Body of pancreas (tissue), 4 donors: ENCODE data around the gene DYNLL2. TPM values are rescaled to one million over a fixed set of nuclear protein-coding genes. Genes with fewer than 3 reads are reported as not detected.
"Not testable (repeated sequence)": the region's sequence is repeated elsewhere in the genome, so short reads cannot be mapped to it uniquely, and the experiment has no call there.

Source experiments
- ATAC-seq: fragments of 150-250 bp; one replicate; pipeline ENCODE4 v1.9.1; 2016
- DNase-seq, 4 donors: peaks; one replicate each; pipeline ENCODE4 v3.0.0-alpha.2; 2019
- H3K27ac ChIP-seq, 4 donors: fragments of 200-600 bp; sonication (generic); 1 replicate in 3 of 4; 2 replicates in 1 of 4; pipeline versions ENCODE4 v1.5.1 to v1.6.1; 2016 to 2019; ENCODE audit warnings: mild to moderate bottlenecking in 1 of 4, mixed read lengths in 1 of 4, moderate library complexity in 1 of 4
- H3K27me3 ChIP-seq, 2 donors: fragments of 200-600 bp; sonication (generic); one replicate each; pipeline ENCODE4 v1.6.0; 2016; ENCODE audit warnings: mild to moderate bottlenecking in 1 of 2
- H3K36me3 ChIP-seq, 2 donors: fragments of 200-600 bp; sonication (generic); replicated peaks in 1 of 2; 2 replicates each; pipeline ENCODE4 v1.5.1; 2016; ENCODE audit warnings: low read depth in 2 of 2; ENCODE audit not compliant: insufficient read depth in 1 of 2
- H3K4me1 ChIP-seq: fragments of 200-600 bp; sonication (generic); one replicate; pipeline ENCODE4 v1.6.0; 2016
- H3K4me3 ChIP-seq, 2 donors: fragments of 200-600 bp; sonication (generic); 1 replicate in 1 of 2; 2 replicates in 1 of 2; pipeline ENCODE4 v1.5.1; 2016 to 2019
- H3K9me3 ChIP-seq, 3 donors: fragments of 200-600 bp; sonication (generic); 1 replicate in 2 of 3; 2 replicates in 1 of 3; pipeline ENCODE4 v1.5.1; 2016
- POLR2A ChIP-seq, 3 donors: fragments of 450-650 bp; IDR thresholded peaks; one replicate each; pipeline ENCODE4 v1.6.1; 2016; ENCODE audit warnings: antibody characterized with exemption in 3 of 3, mild to moderate bottlenecking in 2 of 3
- WGBS, 2 donors: methylation state at CpG; one replicate each; pipeline ENCODE4 v1.1.5; 2017; 5-methylcytosine and 5-hydroxymethylcytosine counted together
- intact Hi-C: fragments of 100-400 bp; cut with DNase I; formaldehyde crosslinking; loops from one replicate; pipeline ENCODE4 v1.15.1; 2023
- total RNA-seq, 2 donors: library from RNA; depleted of rRNA; stranded (reverse); fragments of >200 nt; gene quantifications; one replicate each; pipeline ENCODE4 v1.1.0, GENCODE V29; 2016
- TF ChIP-seq, protein P1 (sequence below), 7 experiments: fragments of 450-650 bp in 4 of 7; fragments of 200-600 bp in 3 of 7; sonication (generic) in 3 of 7; IDR thresholded peaks; one replicate each; pipeline ENCODE4 v1.5.1; 2016 to 2019; ENCODE audit warnings: antibody characterized with exemption in 7 of 7

The DYNLL2 gene
- total RNA-seq, 2 donors from 2014 or later: 10.6 to 14.5 TPM

DNA sequence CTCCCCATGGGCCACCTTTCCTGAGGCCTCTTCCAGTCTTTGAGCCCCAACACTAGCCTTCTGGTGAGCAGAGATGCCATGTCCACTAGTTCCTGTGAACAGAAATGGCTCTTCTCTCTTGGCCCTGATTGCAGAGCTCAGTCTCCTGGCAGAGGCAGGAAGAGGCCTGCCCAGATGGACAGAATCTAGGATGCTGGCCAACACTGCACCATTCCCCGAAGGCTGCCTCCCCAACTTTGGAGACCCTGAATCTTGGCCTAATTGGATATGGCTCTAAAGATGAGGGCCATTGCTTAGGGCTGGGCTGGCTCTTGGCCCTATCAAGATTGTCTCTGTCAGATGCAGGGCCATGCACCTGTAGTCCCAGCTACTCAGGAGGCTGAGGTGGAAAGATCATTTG is 18.0 kb upstream of the DYNLL2 start:
- WGBS, 2 donors: 100% methylated on average over 1 of the region's 1 CpG
- TF ChIP-seq POLR2A (IDR thresholded peaks at IDR 0.05): no peak
- TF ChIP-seq, protein P1, sequence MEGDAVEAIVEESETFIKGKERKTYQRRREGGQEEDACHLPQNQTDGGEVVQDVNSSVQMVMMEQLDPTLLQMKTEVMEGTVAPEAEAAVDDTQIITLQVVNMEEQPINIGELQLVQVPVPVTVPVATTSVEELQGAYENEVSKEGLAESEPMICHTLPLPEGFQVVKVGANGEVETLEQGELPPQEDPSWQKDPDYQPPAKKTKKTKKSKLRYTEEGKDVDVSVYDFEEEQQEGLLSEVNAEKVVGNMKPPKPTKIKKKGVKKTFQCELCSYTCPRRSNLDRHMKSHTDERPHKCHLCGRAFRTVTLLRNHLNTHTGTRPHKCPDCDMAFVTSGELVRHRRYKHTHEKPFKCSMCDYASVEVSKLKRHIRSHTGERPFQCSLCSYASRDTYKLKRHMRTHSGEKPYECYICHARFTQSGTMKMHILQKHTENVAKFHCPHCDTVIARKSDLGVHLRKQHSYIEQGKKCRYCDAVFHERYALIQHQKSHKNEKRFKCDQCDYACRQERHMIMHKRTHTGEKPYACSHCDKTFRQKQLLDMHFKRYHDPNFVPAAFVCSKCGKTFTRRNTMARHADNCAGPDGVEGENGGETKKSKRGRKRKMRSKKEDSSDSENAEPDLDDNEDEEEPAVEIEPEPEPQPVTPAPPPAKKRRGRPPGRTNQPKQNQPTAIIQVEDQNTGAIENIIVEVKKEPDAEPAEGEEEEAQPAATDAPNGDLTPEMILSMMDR (IDR thresholded peaks at IDR 0.05): no peak
- intact Hi-C loops: no loop called here

DNA sequence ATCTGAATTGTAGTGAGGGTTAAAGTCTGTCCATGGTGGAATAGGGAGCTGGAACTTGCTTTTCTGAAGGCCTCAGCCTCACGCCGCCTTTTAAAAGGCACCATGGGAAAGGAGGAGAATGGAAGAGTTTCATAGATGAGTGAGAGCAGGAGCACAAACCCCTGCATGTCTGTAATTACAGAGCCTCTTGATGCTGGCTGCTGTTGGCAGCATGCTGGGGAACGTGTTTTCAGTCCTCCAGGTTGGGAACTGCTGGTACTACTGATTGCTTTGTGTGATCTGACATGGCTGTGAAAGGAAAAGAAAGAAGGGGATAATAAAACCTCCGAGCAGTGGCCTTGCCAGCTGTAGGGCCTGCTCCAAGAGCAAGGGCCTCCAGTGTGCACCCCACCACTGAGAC is 16.8 kb upstream of the DYNLL2 start:
- H3K36me3 ChIP-seq: no peaks in the 10 kb centered on the region
- no peak overlapping the region for H3K4me3 ChIP-seq
- H3K4me1 ChIP-seq: no peaks in the 10 kb centered on the region
- intact Hi-C loops: no loop called here
- no peak for ATAC-seq
- no peak for TF ChIP-seq POLR2A (IDR thresholded peaks at IDR 0.05)
- TF ChIP-seq, protein P1 (IDR thresholded peaks at IDR 0.05): no peak
- H3K9me3 ChIP-seq: no peaks in the 10 kb centered on the region
- no peaks in the 10 kb centered on the region for H3K27me3 ChIP-seq
- no peak for DNase-seq
- WGBS, 2 donors: 66 to 68% methylated on average over 4 of the region's 4 CpGs
- H3K27ac ChIP-seq: no peak overlapping the region

More for the DNA sequence above, 18.0 kb upstream of the DYNLL2 start:
- Histone ChIP-seq H3K4me3 (no peak overlapping the region), H3K36me3 (no peaks in the 10 kb centered on the region), H3K27ac (no peak overlapping the region), H3K4me1 (no peaks in the 10 kb centered on the region), H3K9me3 (no peaks in the 10 kb centered on the region), H3K27me3 (no peaks in the 10 kb centered on the region)
- ATAC-seq (no peak), DNase-seq (no peak)

DNA sequence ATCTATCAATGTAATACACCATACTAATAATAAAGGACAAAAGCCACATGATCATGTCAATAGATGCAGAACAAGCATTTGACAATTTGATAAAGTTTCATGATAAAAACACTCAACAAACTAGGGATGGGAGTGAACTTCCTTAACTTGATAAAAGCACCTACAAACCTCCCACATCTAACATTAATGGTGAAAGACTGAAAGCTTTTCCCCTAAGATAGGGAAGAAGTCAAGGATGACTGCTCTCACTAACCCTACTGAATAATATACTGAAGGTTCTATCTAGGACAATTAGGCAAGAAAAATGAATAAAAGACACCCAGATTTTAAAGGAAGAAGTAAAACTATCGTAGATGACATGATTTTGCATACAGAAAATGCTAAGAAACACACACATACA is 10.4 kb upstream of the DYNLL2 start:
- no peaks in the 10 kb centered on the region for H3K9me3 ChIP-seq
- no peaks in the 10 kb centered on the region for H3K36me3 ChIP-seq
- no peak for TF ChIP-seq POLR2A (IDR thresholded peaks at IDR 0.05)
- TF ChIP-seq, protein P1 (IDR thresholded peaks at IDR 0.05): no peak
- 65 to 78% methylated on average over 1 of the region's 1 CpG for WGBS, 2 donors
- H3K27ac ChIP-seq: no peak overlapping the region
- intact Hi-C loops: no loop called here
- H3K4me1 ChIP-seq: no peaks in the 10 kb centered on the region
- no peak overlapping the region for H3K4me3 ChIP-seq
- ATAC-seq (no peak), DNase-seq (no peak)
- H3K27me3 ChIP-seq: no peaks in the 10 kb centered on the region

DNA sequence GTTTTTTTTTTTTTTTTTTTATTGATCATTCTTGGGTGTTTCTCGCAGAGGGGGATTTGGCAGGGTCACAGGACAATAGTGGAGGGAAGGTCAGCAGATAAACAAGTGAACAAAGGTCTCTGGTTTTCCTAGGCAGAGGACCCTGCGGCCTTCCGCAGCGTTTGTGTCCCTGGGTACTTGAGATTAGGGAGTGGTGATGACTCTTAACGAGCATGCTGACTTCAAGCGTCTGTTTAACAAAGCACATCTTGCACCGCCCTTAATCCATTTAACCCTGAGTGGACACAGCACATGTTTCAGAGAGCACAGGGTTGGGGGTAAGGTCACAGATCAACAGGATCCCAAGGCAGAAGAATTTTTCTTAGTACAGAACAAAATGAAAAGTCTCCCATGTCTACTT is 10.0 kb upstream of the DYNLL2 start:
- H3K27ac ChIP-seq, H3K4me1 ChIP-seq, H3K36me3 ChIP-seq, H3K27me3 ChIP-seq, H3K4me3 ChIP-seq, H3K9me3 ChIP-seq, intact Hi-C loops, DNase-seq, ATAC-seq: not testable (repeated sequence)
- WGBS, 2 donors: 35 to 44% methylated on average over 4 to 7 of the region's 7 CpGs

DNA sequence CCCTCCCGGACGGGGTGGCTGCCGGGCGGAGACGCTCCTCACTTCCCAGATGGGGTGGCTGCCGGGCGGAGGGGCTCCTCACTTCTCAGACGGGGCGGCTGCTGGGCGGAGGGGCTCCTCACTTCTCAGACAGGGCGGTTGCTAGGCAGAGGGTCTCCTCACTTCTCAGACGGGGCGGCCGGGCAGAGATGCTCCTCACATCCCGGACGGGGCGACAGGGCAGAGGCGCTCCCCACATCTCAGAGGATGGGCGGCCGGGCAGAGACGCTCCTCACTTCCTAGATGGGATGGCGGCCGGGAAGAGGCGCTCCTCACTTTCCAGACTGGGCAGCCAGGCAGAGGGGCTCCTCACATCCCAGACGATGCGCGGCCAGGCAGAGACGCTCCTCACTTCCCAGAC is 8.8 kb upstream of the DYNLL2 start:
- H3K36me3 ChIP-seq, H3K27ac ChIP-seq, H3K4me1 ChIP-seq, DNase-seq, H3K27me3 ChIP-seq, H3K4me3 ChIP-seq, ATAC-seq, H3K9me3 ChIP-seq, intact Hi-C loops: not testable (repeated sequence)
- WGBS, 2 donors: 85% methylated on average over 9 of the region's 28 CpGs; no CpG with 5 or more reads in 1 of the 2 donors

DNA sequence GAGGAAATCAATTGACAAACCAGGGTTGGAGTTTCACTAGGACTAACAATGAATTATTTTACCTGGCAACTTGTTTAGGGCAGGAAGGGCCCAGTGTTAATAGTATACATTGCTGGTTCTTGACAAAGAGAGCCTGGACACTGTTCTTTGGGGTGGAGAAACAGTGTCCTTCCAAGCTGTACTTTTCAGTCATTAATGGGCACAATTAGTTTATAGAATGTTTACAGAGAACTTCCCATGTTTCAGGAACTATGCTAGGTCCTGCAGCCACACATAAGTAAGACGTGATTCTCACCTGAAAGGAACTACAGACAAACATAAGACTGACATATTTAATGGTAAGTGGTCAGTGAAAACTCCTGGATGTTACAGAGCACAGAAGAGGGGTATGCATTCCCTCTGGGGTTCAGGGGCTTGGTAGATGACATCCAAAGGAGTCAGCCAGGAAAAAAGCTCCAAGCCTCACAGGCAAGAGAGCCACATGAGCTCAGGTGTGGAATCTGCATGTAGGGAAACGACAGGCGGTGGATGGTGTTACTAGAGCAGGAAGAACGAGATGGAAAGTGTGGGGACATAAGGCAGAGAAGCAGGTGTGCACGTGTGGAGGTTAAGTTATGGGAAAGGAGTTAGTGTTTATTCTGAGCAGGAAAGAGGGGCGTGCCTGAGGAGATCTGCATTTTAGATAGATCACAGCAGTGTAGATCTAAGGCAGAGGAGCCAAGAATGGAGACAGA is 3.8 kb upstream of the DYNLL2 start:
- ATAC-seq: no peak
- Histone ChIP-seq H3K27me3 (no peaks in the 10 kb centered on the region), H3K4me1 (peaks cover 6% of the 10 kb centered on the region), H3K9me3 (no peaks in the 10 kb centered on the region), H3K4me3 (no peak overlapping the region), H3K36me3 (no peaks in the 10 kb centered on the region), H3K27ac (no peak overlapping the region)
- intact Hi-C loops: no loop called here
- WGBS, 2 donors: 31 to 41% methylated on average over 6 of the region's 6 CpGs
- TF ChIP-seq, protein P1 (IDR thresholded peaks at IDR 0.05): no peak
- no peak for TF ChIP-seq POLR2A (IDR thresholded peaks at IDR 0.05)
- no peak for DNase-seq
